Uterus (tissue), 2 donors: Measurements from ENCODE around the gene L1CAM.

Source experiments
- POLR2A ChIP-seq, 2 donors: fragments of 450-650 bp; IDR thresholded peaks; one replicate each; pipeline ENCODE4 v1.6.1; 2016; ENCODE audit warnings: antibody characterized with exemption in 2 of 2, mild to moderate bottlenecking in 1 of 2, moderate library complexity in 1 of 2
- TF ChIP-seq, protein P1 (sequence below), 4 experiments: fragments of 200-600 bp in 2 of 4; fragments of 450-650 bp in 2 of 4; sonication (generic) in 2 of 4; IDR thresholded peaks; one replicate each; pipeline ENCODE4 v1.5.1; 2016 to 2019; ENCODE audit warnings: antibody characterized with exemption in 4 of 4, mild to moderate bottlenecking in 2 of 4, moderate library complexity in 1 of 4

DNA sequence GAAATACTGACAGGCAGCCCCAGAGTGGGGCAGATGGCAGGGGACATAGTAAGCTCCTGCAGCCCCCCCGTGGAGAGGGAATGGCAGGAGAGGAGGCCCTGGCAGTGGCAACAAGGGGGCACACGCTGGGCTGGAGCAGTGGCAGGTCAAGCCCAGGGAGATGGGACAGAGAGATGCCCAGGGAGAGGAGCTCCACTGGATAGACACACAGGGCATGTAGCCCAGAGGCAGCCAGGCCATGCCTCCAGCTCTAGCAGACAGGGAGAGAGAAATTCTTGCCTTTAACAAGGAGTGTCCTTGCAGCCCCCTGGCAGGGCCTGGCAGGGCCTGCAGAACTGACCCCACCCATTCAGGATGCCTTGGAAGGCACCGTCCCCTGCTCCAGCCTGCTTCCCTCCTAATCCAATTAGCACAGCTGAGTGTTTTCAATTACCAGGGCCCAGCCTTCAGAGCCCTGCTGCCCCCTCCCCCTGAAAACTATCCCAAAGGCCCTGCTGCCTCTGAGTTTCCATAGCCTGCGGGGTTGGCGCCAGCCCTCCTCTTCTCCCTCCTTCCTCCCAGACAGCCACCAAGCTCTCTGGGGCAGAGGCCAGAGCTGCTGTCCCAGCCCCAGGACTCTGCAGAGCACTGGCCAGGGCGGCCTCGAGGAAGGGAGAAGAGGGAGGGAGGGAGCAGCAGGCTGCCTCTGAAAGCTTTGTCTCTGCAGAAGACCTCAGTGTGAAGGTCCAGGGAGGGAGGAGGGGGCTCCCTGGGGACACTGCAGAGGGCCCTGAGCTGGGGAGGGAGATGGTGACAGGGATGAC is 12.5 kb downstream of the L1CAM start:
- no peak for TF ChIP-seq POLR2A (IDR thresholded peaks at IDR 0.05)
- TF ChIP-seq, protein P1, sequence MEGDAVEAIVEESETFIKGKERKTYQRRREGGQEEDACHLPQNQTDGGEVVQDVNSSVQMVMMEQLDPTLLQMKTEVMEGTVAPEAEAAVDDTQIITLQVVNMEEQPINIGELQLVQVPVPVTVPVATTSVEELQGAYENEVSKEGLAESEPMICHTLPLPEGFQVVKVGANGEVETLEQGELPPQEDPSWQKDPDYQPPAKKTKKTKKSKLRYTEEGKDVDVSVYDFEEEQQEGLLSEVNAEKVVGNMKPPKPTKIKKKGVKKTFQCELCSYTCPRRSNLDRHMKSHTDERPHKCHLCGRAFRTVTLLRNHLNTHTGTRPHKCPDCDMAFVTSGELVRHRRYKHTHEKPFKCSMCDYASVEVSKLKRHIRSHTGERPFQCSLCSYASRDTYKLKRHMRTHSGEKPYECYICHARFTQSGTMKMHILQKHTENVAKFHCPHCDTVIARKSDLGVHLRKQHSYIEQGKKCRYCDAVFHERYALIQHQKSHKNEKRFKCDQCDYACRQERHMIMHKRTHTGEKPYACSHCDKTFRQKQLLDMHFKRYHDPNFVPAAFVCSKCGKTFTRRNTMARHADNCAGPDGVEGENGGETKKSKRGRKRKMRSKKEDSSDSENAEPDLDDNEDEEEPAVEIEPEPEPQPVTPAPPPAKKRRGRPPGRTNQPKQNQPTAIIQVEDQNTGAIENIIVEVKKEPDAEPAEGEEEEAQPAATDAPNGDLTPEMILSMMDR (IDR thresholded peaks at IDR 0.05): no peak
